HCT116 (cell line): ENCODE measurements around the gene TCHP. TPM values are rescaled to one million over a fixed set of nuclear protein-coding genes. Genes with fewer than 3 reads are reported as not detected.

Source experiments
- ATAC-seq: fragments of 200-7000 bp; cut with Tn5 transposase; 2 replicates; pipeline ENCODE4 v1.9.1; 2020; ENCODE audit warnings: mild to moderate bottlenecking, moderate library complexity
- BruUV-seq: library from RNA; stranded (reverse); fragments of 400-500 nt; replicated peaks from 2 replicates; lab custom pipeline; 2021; lab: Mats Ljungman, UMichigan
- CTCF ChIA-PET: fragments of 300-600 bp; sonication (Branson Sonifier 250); formaldehyde crosslinking; loops from one replicate; lab custom pipeline; 2021; ENCODE audit warnings: antibody characterized with exemption; lab: Charles Lee
- POLR2A ChIA-PET: fragments of 300-600, 350-600 bp; sonication (Branson Sonifier 250); formaldehyde crosslinking; loops from one replicate; lab custom pipeline; 2021; ENCODE audit warnings: antibody characterized with exemption; lab: Charles Lee
- RAD21 ChIA-PET, 2 experiments: fragments of 300-600 bp; sonication (Branson Sonifier 250); formaldehyde crosslinking; loops; one replicate each; lab custom pipeline; 2023; ENCODE audit warnings: low total read pairs in 2 of 2; ENCODE audit not compliant: uncharacterized antibody in 2 of 2, unreplicated experiment in 2 of 2, low non-redundant PET in 1 of 2; lab: Charles Lee
- DNase-seq: peaks from one replicate; pipeline ENCODE4 v3.0.0-alpha.2; 2010; ENCODE audit warnings: low read depth, low spot score
- H2AFZ ChIP-seq: fragments of 200-600 bp; shearing (Covaris generic), sonication (generic); 2 replicates; pipeline ENCODE4 v1.6.1; 2017; ENCODE audit warnings: low read depth, mixed run types, mixed read lengths, antibody characterized with exemption, low read length; ENCODE audit not compliant: poor library complexity, severe bottlenecking
- H3K27ac ChIP-seq: 2 replicates; pipeline ENCODE4 v1.5.1; 2012; ENCODE audit warnings: low read depth, low read length
- H3K27me3 ChIP-seq: fragments of 200-600 bp; sonication (generic); 2 replicates; pipeline ENCODE4 v1.6.1; 2016; ENCODE audit warnings: mixed run types, low read length, mixed read lengths; ENCODE audit not compliant: insufficient read depth
- H3K36me3 ChIP-seq, 2 experiments: fragments of 200-500 bp in 1 of 2; fragments of 200-600 bp in 1 of 2; sonication (Bioruptor generic) in 1 of 2; sonication (generic) in 1 of 2; 2 replicates each; pipeline versions ENCODE4 v1.5.1 to v1.6.1; 2014 to 2016; ENCODE audit warnings: low read length in 2 of 2, inconsistent platforms in 1 of 2, mixed read lengths in 1 of 2, mixed run types in 1 of 2; ENCODE audit not compliant: insufficient read depth in 2 of 2, control insufficient read depth in 1 of 2
- H3K4me1 ChIP-seq, 2 experiments: fragments of 200-600 bp in 1 of 2; sonication (generic) in 1 of 2; 2 replicates each; pipeline versions ENCODE4 v1.5.1 to v1.6.1; 2012 to 2017; ENCODE audit warnings: low read length in 2 of 2, inconsistent platforms in 1 of 2, mild to moderate bottlenecking in 1 of 2, mixed read lengths in 1 of 2, mixed run types in 1 of 2, moderate library complexity in 1 of 2; ENCODE audit not compliant: insufficient read depth in 2 of 2, control insufficient read depth in 1 of 2
- H3K4me2 ChIP-seq: fragments of 200-600 bp; sonication (generic); 2 replicates; pipeline ENCODE4 v1.6.1; 2017; ENCODE audit warnings: mixed run types, low read length, mixed read lengths
- H3K4me3 ChIP-seq, 2 experiments: fragments of 200-600 bp in 1 of 2; sonication (generic) in 1 of 2; replicated peaks in 1 of 2; 2 replicates each; pipeline ENCODE4 v1.5.1; 2011 to 2016; ENCODE audit warnings: low read length in 2 of 2, control low read depth in 1 of 2, low read depth in 1 of 2, mild to moderate bottlenecking in 1 of 2, mixed read lengths in 1 of 2, mixed run types in 1 of 2
- H3K79me2 ChIP-seq: fragments of 200-600 bp; sonication (generic); 2 replicates; pipeline ENCODE4 v1.6.1; 2017; ENCODE audit warnings: mild to moderate bottlenecking, mixed run types, low read length, moderate library complexity, mixed read lengths; ENCODE audit not compliant: insufficient read depth
- H3K9ac ChIP-seq: fragments of 200-600 bp; sonication (generic); 2 replicates; pipeline ENCODE4 v1.6.1; 2016; ENCODE audit warnings: low read length, mixed read lengths
- H3K9me2 ChIP-seq: fragments of 200-600 bp; sonication (generic), shearing (Covaris generic); 2 replicates; pipeline ENCODE4 v1.6.1; 2017; ENCODE audit warnings: mixed run types, mild to moderate bottlenecking, moderate library complexity; ENCODE audit not compliant: insufficient read depth
- H3K9me3 ChIP-seq, 2 experiments: fragments of 200-500 bp in 1 of 2; fragments of 200-600 bp in 1 of 2; sonication (Bioruptor generic) in 1 of 2; sonication (generic) in 1 of 2; 2 replicates each; pipeline ENCODE4 v1.6.1; 2014 to 2017; ENCODE audit warnings: low read length in 2 of 2, mixed read lengths in 2 of 2, inconsistent platforms in 1 of 2, low read depth in 1 of 2, mild to moderate bottlenecking in 1 of 2, mixed run types in 1 of 2, moderate library complexity in 1 of 2; ENCODE audit not compliant: control insufficient read depth in 1 of 2, insufficient read depth in 1 of 2
- H4K20me1 ChIP-seq: fragments of 200-600 bp; sonication (generic), shearing (Covaris generic); 2 replicates; pipeline ENCODE4 v1.6.1; 2017; ENCODE audit warnings: mixed run types, mild to moderate bottlenecking, moderate library complexity; ENCODE audit not compliant: insufficient read depth
- CBX3 ChIP-seq: IDR thresholded peaks from 2 replicates; pipeline ENCODE4 v1.6.1; 2012; ENCODE audit warnings: low read depth
- EGR1 ChIP-seq: IDR thresholded peaks from 2 replicates; pipeline ENCODE4 v1.6.1; 2012; ENCODE audit warnings: low read depth
- EZH2 ChIP-seq: fragments of 200-600 bp; sonication (generic); IDR thresholded peaks from 2 replicates; pipeline ENCODE4 v1.6.1; 2017; ENCODE audit warnings: antibody characterized with exemption, mixed run types
- FOSL1 ChIP-seq: IDR thresholded peaks from 2 replicates; pipeline ENCODE4 v1.6.1; 2012; ENCODE audit warnings: low read depth
- JUND ChIP-seq: IDR thresholded peaks from 2 replicates; pipeline ENCODE4 v1.6.1; 2012
- POLR2A ChIP-seq: IDR thresholded peaks from 2 replicates; pipeline ENCODE4 v1.7.0; 2011; ENCODE audit warnings: borderline replicate concordance; ENCODE audit not compliant: insufficient read depth, insufficient read length; ENCODE audit errors: extremely low read depth
- SIN3A ChIP-seq: IDR thresholded peaks from 2 replicates; pipeline ENCODE4 v1.6.1; 2012; ENCODE audit warnings: low read depth
- TCF7L2 ChIP-seq: IDR thresholded peaks from 2 replicates; pipeline ENCODE4 v1.7.0; 2011; ENCODE audit warnings: borderline replicate concordance, inconsistent platforms; ENCODE audit not compliant: insufficient read depth, insufficient read length; ENCODE audit errors: extremely low read depth
- YY1 ChIP-seq: IDR thresholded peaks from 2 replicates; pipeline ENCODE4 v1.6.1; 2011; ENCODE audit warnings: low read length, low read depth, moderate library complexity, mild to moderate bottlenecking; ENCODE audit not compliant: insufficient replicate concordance; ENCODE audit errors: extremely low read depth
- intact Hi-C: fragments of 100-400 bp; cut with micrococcal nuclease; formaldehyde crosslinking; loops from 2 replicates; pipeline ENCODE4 v1.10.0; 2022
- total RNA-seq: library from RNA; stranded (reverse); gene quantifications from one replicate; pipeline ENCODE4 v1.2.1, GENCODE V29; 2021; ENCODE audit not compliant: unreplicated experiment
- TF ChIP-seq, protein P1 (sequence below), 3 experiments: fragments of 200-600 bp in 1 of 3; sonication (generic) in 1 of 3; IDR thresholded peaks in 2 of 3; conservative IDR thresholded peaks in 1 of 3; 2 replicates each; pipeline ENCODE4 v1.5.1; 2012 to 2017; ENCODE audit warnings: low read depth in 2 of 3, low read length in 2 of 3, antibody characterized with exemption in 1 of 3, borderline replicate concordance in 1 of 3, control low read depth in 1 of 3, mild to moderate bottlenecking in 1 of 3, mixed read lengths in 1 of 3, mixed run types in 1 of 3, moderate library complexity in 1 of 3; ENCODE audit not compliant: insufficient read depth in 1 of 3
- TF ChIP-seq, protein P2 (sequence below): IDR thresholded peaks from 2 replicates; pipeline ENCODE4 v1.6.1; 2012
- TF ChIP-seq, protein P3 (sequence below): IDR thresholded peaks from 2 replicates; pipeline ENCODE4 v1.6.1; 2011; ENCODE audit warnings: mild to moderate bottlenecking, low read length, moderate library complexity; ENCODE audit not compliant: insufficient replicate concordance; ENCODE audit errors: extremely low read depth

Gene TCHP
- total RNA-seq, 1 experiment from 2014 or later: 17.3 TPM

GRCh38 chr12:109961201-109961600 lies 61.1 kb downstream of the TCHP start:
- no peak overlapping the region for H2AFZ ChIP-seq
- 0 out of 4 replicates have a peak, but pooled peaks cover 0 to 5% of the 10 kb centered on the region in 2 experiments for H3K4me1 ChIP-seq
- TF ChIP-seq EZH2: no peak
- TF ChIP-seq, all 23 proteins: peak for 0
- ChIA-PET POLR2A (no interaction called here), RAD21 (no interaction called here), CTCF (no interaction called here)
- intact Hi-C loops: no loop called here
- no peak overlapping the region for H3K9ac ChIP-seq
- ATAC-seq: no peak
- H3K9me3 ChIP-seq: no peaks in the 10 kb centered on the region
- no peaks in the 10 kb centered on the region for H3K9me2 ChIP-seq
- no TSS peak for BruUV-seq
- no peaks in the 10 kb centered on the region for H4K20me1 ChIP-seq
- DNase-seq: no peak
- no peak overlapping the region for H3K4me3 ChIP-seq
- no peak overlapping the region for H3K4me2 ChIP-seq
- no peaks in the 10 kb centered on the region for H3K27me3 ChIP-seq
- H3K36me3 ChIP-seq: peaks cover 5 to 10% of the 10 kb centered on the region in 2 experiments; a peak in 2 of 4 replicates
- H3K79me2 ChIP-seq: no peaks in the 10 kb centered on the region
- H3K27ac ChIP-seq: no peak overlapping the region

DNA sequence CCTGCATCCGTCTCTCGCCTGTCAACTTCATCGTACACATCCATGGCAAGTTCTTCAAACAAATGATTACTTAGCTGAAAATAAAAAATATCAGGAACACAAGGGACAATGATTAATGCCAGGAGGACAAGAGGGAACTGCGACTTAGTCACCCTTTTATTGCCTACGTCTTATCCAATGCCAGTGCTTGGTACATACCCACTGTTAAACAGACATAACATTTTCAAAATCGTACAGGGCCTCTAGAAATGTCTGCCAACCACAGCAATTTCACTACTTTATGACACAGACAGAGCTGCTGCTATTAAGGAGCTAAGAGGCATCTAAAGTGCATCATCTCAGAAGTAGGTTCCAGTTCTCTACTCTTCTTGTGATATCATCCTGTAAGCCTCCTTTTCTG lies 61.5 kb downstream of the TCHP start:
- Histone ChIP-seq H3K36me3 (peaks cover 5 to 10% of the 10 kb centered on the region in 2 experiments; a peak in 2 of 4 replicates), H4K20me1 (no peaks in the 10 kb centered on the region), H3K4me2 (no peak overlapping the region), H3K4me1 (0 out of 4 replicates have a peak, but pooled peaks cover 0 to 5% of the 10 kb centered on the region in 2 experiments), H3K79me2 (no peaks in the 10 kb centered on the region), H3K27me3 (no peaks in the 10 kb centered on the region), H3K9me3 (no peaks in the 10 kb centered on the region), H2AFZ (no peak overlapping the region)
- intact Hi-C loops: no loop called here
- ChIA-PET RAD21 (no interaction called here), CTCF (no interaction called here)
- BruUV-seq: no TSS peak
- ATAC-seq (no peak), DNase-seq (no peak)
- TF ChIP-seq JUND (no peak), FOSL1 (no peak), CBX3 (no peak), EGR1 (no peak), SIN3A (no peak), TCF7L2 (no peak), POLR2A (no peak), YY1 (no peak), EZH2 (no peak)
- TF ChIP-seq, protein P1, sequence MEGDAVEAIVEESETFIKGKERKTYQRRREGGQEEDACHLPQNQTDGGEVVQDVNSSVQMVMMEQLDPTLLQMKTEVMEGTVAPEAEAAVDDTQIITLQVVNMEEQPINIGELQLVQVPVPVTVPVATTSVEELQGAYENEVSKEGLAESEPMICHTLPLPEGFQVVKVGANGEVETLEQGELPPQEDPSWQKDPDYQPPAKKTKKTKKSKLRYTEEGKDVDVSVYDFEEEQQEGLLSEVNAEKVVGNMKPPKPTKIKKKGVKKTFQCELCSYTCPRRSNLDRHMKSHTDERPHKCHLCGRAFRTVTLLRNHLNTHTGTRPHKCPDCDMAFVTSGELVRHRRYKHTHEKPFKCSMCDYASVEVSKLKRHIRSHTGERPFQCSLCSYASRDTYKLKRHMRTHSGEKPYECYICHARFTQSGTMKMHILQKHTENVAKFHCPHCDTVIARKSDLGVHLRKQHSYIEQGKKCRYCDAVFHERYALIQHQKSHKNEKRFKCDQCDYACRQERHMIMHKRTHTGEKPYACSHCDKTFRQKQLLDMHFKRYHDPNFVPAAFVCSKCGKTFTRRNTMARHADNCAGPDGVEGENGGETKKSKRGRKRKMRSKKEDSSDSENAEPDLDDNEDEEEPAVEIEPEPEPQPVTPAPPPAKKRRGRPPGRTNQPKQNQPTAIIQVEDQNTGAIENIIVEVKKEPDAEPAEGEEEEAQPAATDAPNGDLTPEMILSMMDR (IDR thresholded peaks at IDR 0.05 in 2 of 3, conservative IDR thresholded peaks at IDR 0.05 in 1 of 3; ENCODE audit: borderline replicate concordance in 1 of 3, insufficient read depth in 1 of 3, low read depth in 2 of 3, low read length in 2 of 3): no peak
- TF ChIP-seq, protein P2, sequence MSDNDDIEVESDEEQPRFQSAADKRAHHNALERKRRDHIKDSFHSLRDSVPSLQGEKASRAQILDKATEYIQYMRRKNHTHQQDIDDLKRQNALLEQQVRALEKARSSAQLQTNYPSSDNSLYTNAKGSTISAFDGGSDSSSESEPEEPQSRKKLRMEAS: no peak
- TF ChIP-seq, protein P3, sequence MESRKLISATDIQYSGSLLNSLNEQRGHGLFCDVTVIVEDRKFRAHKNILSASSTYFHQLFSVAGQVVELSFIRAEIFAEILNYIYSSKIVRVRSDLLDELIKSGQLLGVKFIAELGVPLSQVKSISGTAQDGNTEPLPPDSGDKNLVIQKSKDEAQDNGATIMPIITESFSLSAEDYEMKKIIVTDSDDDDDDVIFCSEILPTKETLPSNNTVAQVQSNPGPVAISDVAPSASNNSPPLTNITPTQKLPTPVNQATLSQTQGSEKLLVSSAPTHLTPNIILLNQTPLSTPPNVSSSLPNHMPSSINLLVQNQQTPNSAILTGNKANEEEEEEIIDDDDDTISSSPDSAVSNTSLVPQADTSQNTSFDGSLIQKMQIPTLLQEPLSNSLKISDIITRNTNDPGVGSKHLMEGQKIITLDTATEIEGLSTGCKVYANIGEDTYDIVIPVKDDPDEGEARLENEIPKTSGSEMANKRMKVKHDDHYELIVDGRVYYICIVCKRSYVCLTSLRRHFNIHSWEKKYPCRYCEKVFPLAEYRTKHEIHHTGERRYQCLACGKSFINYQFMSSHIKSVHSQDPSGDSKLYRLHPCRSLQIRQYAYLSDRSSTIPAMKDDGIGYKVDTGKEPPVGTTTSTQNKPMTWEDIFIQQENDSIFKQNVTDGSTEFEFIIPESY: no peak
- TF ChIP-seq, all 23 proteins: peak for 0
- POLR2A ChIA-PET: no interaction called here
- H3K9me2 ChIP-seq: no peaks in the 10 kb centered on the region
- H3K27ac ChIP-seq: no peak overlapping the region
- no peak overlapping the region for H3K9ac ChIP-seq
- no peak overlapping the region for H3K4me3 ChIP-seq
